ENCODE measurements around the gene RPS5.

RPS5 gene

GRCh38 chr19:58350001-58350861 lies 36.8 kb upstream of the RPS5 start:
- ChIA-PET CTCF (no interaction called here), POLR2A (no interaction called here)
- no peak for TF ChIP-seq FOXK2 (IDR thresholded peaks at IDR 0.05)
- no peak for TF ChIP-seq BHLHE40 (IDR thresholded peaks at IDR 0.05; ENCODE audit: borderline replicate concordance)
- no peak for TF ChIP-seq FOXA1 (IDR thresholded peaks at IDR 0.05)
- no peak for TF ChIP-seq ZNF384 (IDR thresholded peaks at IDR 0.05)
- no peak for TF ChIP-seq NFRKB (IDR thresholded peaks at IDR 0.05)
- no peak for TF ChIP-seq SUZ12 (IDR thresholded peaks at IDR 0.05)
- TF ChIP-seq TARDBP (IDR thresholded peaks at IDR 0.05) = no peak
- TF ChIP-seq PKNOX1 (IDR thresholded peaks at IDR 0.05) = no peak
- no peak for TF ChIP-seq CTBP1 (IDR thresholded peaks at IDR 0.05; ENCODE audit: borderline replicate concordance)
- no peak for TF ChIP-seq L3MBTL2 (conservative IDR thresholded peaks at IDR 0.05)
- TF ChIP-seq LEF1 (IDR thresholded peaks at IDR 0.05; ENCODE audit: borderline replicate concordance) = no peak
- no peak for TF ChIP-seq HDGF (IDR thresholded peaks at IDR 0.05; ENCODE audit: borderline replicate concordance)
- TF ChIP-seq ELF4 (IDR thresholded peaks at IDR 0.05) = no peak
- no peak for TF ChIP-seq ARNT (IDR thresholded peaks at IDR 0.05)
- no peak for DNase-seq (ENCODE audit: extremely low spot score)

GRCh38 chr19:58350871-58351557 lies 36.1 kb upstream of the RPS5 start:
- CTCF ChIA-PET = no interaction called here
- POLR2A ChIA-PET = interaction anchor here (2.0 kb wide), 1 partner anchor 11 kb away, joined by 14 read pairs; the partner anchor contains the start of gene ZNF497
- no peak for TF ChIP-seq FOXK2 (IDR thresholded peaks at IDR 0.05)
- no peak for TF ChIP-seq HDGF (IDR thresholded peaks at IDR 0.05; ENCODE audit: borderline replicate concordance)
- no peak for DNase-seq (ENCODE audit: extremely low spot score)

GRCh38 chr19:58351558-58351878 lies 35.6 kb upstream of the RPS5 start:
- ChIA-PET POLR2A (interaction anchor here (2.0 kb wide), 1 partner anchor 11 kb away, joined by 14 read pairs; the partner anchor contains the start of gene ZNF497), CTCF (no interaction called here)
- TF ChIP-seq FOXM1 (IDR thresholded peaks at IDR 0.05; ENCODE audit: borderline replicate concordance) (no peak), L3MBTL2 (conservative IDR thresholded peaks at IDR 0.05) (no peak), ZNF384 (IDR thresholded peaks at IDR 0.05) (no peak)
- DNase-seq (ENCODE audit: extremely low spot score) = no peak

- no peak for DNase-seq (ENCODE audit: extremely low spot score)
- ChIA-PET CTCF (no interaction called here), POLR2A (interaction anchor here (2.0 kb wide), 1 partner anchor 10 kb away, joined by 14 read pairs; the partner anchor contains the start of gene ZNF497)
- no peak for TF ChIP-seq SP1 (IDR thresholded peaks at IDR 0.05)
- no peak for TF ChIP-seq L3MBTL2 (conservative IDR thresholded peaks at IDR 0.05)
These were observed 34.9 kb upstream of the RPS5 start for GRCh38 chr19:58351990-58352755.

GRCh38 chr19:58352760-58353671 lies 34.1 kb upstream of the RPS5 start, which contains the start of gene A1BG:
A1BG (minus strand) TSS chr19:58353492; CDS start chr19:58353437, 55 bp downstream.
- POLR2A ChIA-PET = interaction anchor here (2.0 kb wide), 1 partner anchor 9 kb away, joined by 14 read pairs; the partner anchor contains the start of gene ZNF497

More at GRCh38 chr19:58352760-58353671, 34.1 kb upstream of the RPS5 start, which contains the start of gene A1BG:
- CTCF ChIA-PET = no interaction called here
- TF ChIP-seq SUZ12 (IDR thresholded peaks at IDR 0.05) (no peak), LEF1 (IDR thresholded peaks at IDR 0.05; ENCODE audit: borderline replicate concordance) (no peak), ZNF384 (IDR thresholded peaks at IDR 0.05) (no peak), ELF4 (IDR thresholded peaks at IDR 0.05) (no peak), FOXK2 (IDR thresholded peaks at IDR 0.05) (no peak), CTBP1 (IDR thresholded peaks at IDR 0.05; ENCODE audit: borderline replicate concordance) (no peak), HDGF (IDR thresholded peaks at IDR 0.05; ENCODE audit: borderline replicate concordance) (no peak), FOXM1 (IDR thresholded peaks at IDR 0.05; ENCODE audit: borderline replicate concordance) (no peak), BHLHE40 (IDR thresholded peaks at IDR 0.05; ENCODE audit: borderline replicate concordance) (no peak), SP1 (IDR thresholded peaks at IDR 0.05) (no peak), NFRKB (IDR thresholded peaks at IDR 0.05) (no peak), FOXA1 (IDR thresholded peaks at IDR 0.05) (no peak), ARNT (IDR thresholded peaks at IDR 0.05) (no peak), PKNOX1 (IDR thresholded peaks at IDR 0.05) (no peak)
- no peak for DNase-seq (ENCODE audit: extremely low spot score)

Data from HEK293T (cell line).